Keratinocyte (primary cell): ENCODE results near the gene NFATC3. TPM values are rescaled to one million over a fixed set of nuclear protein-coding genes. Genes with fewer than 3 reads are reported as not detected.
A peak's percentile ranks its signal among the peaks of the same experiment; 100 is the strongest.

Source experiments
- DNase-seq: peaks from one replicate; pipeline ENCODE4 v3.0.0-alpha.2; 2011; ENCODE audit warnings: low read depth, missing footprints, low spot score
- FAIRE-seq: peaks from 2 replicates; lab custom pipeline; 2011; peaks lifted over from hg19 to GRCh38; lab: Jason Lieb, UNC
- H2AFZ ChIP-seq: 2 replicates; pipeline ENCODE4 v1.6.0; 2012; ENCODE audit warnings: low read length, control low read depth, inconsistent platforms; ENCODE audit not compliant: control insufficient read depth
- H3K27ac ChIP-seq: 2 replicates; pipeline ENCODE4 v1.5.1; 2011; ENCODE audit warnings: low read length; ENCODE audit not compliant: control insufficient read depth, insufficient read depth
- H3K27me3 ChIP-seq: 3 replicates; pipeline ENCODE4 v1.6.0; 2011; ENCODE audit warnings: low read length; ENCODE audit not compliant: control insufficient read depth, insufficient read depth; ENCODE audit errors: extremely low read depth
- H3K36me3 ChIP-seq, 2 experiments: 2 replicates in 1 of 2; 3 replicates in 1 of 2; pipeline ENCODE4 v1.5.1; 2011; ENCODE audit warnings: low read length in 2 of 2, mild to moderate bottlenecking in 1 of 2; ENCODE audit not compliant: control insufficient read depth in 2 of 2, insufficient read depth in 2 of 2; ENCODE audit errors: extremely low read depth in 1 of 2
- H3K4me1 ChIP-seq: 3 replicates; pipeline ENCODE4 v1.5.1; 2011; ENCODE audit warnings: low read length; ENCODE audit not compliant: control insufficient read depth, insufficient read depth; ENCODE audit errors: extremely low read depth
- H3K4me2 ChIP-seq: 3 replicates; pipeline ENCODE4 v1.6.0; 2011; ENCODE audit warnings: low read depth, low read length; ENCODE audit not compliant: control insufficient read depth, insufficient read depth; ENCODE audit errors: extremely low read depth
- H3K4me3 ChIP-seq, 3 experiments: fragments of 200-600 bp in 1 of 3; sonication (generic) in 1 of 3; 2 replicates in 2 of 3; 3 replicates in 1 of 3; pipeline ENCODE4 v1.5.1; 2011 to 2016; ENCODE audit warnings: low read length in 3 of 3, mild to moderate bottlenecking in 3 of 3, control low read depth in 2 of 3, inconsistent platforms in 1 of 3, low read depth in 1 of 3, mixed read lengths in 1 of 3, mixed run types in 1 of 3, moderate library complexity in 1 of 3; ENCODE audit not compliant: control insufficient read depth in 2 of 3, insufficient read depth in 2 of 3; ENCODE audit errors: extremely low read depth in 1 of 3
- H3K79me2 ChIP-seq: 2 replicates; pipeline ENCODE4 v1.6.0; 2012; ENCODE audit warnings: low read length; ENCODE audit not compliant: control insufficient read depth, insufficient read depth
- H3K9ac ChIP-seq: 3 replicates; pipeline ENCODE4 v1.6.0; 2011; ENCODE audit warnings: low read length; ENCODE audit not compliant: control insufficient read depth, insufficient read depth; ENCODE audit errors: extremely low read depth
- H3K9me1 ChIP-seq: 3 replicates; pipeline ENCODE4 v1.6.0; 2011; ENCODE audit warnings: low read length; ENCODE audit not compliant: control insufficient read depth, insufficient read depth; ENCODE audit errors: extremely low read depth
- H3K9me3 ChIP-seq: 2 replicates; pipeline ENCODE4 v1.5.1; 2012; ENCODE audit warnings: low read depth, low read length; ENCODE audit not compliant: control insufficient read depth
- H4K20me1 ChIP-seq: 3 replicates; pipeline ENCODE4 v1.6.0; 2011; ENCODE audit warnings: low read length; ENCODE audit not compliant: control insufficient read depth, insufficient read depth; ENCODE audit errors: extremely low read depth
- CTCF ChIP-seq, 3 experiments: IDR thresholded peaks in 1 of 3; conservative IDR thresholded peaks in 1 of 3; optimal IDR thresholded peaks in 1 of 3; 2 replicates in 2 of 3; 3 replicates in 1 of 3; pipeline versions ENCODE3 to v1.5.1; 2011; ENCODE audit warnings: low read length in 3 of 3, mild to moderate bottlenecking in 3 of 3, moderate library complexity in 2 of 3, control low read depth in 1 of 3, inconsistent platforms in 1 of 3; ENCODE audit not compliant: insufficient read depth in 2 of 3; ENCODE audit errors: extremely low read depth in 1 of 3
- EZH2 ChIP-seq: IDR thresholded peaks from one replicate; pipeline ENCODE4 v1.6.1; 2012; ENCODE audit warnings: inconsistent platforms, mild to moderate bottlenecking, low read length, moderate library complexity
- dilution Hi-C: fragments of 300-500 bp; cut with MboI; formaldehyde crosslinking; loops from one replicate; pipeline ENCODE4 v1.7.0; 2020; ENCODE audit warnings: low sequenced_read_pairs; ENCODE audit not compliant: extremely low pct_ligation_motif_present
- polyA plus RNA-seq, 5 experiments: library from polyadenylated mRNA; depleted of rRNA in 3 of 5; stranded (reverse) in 3 of 5; stranded (forward) in 1 of 5; unstranded in 1 of 5; fragments of >200 nt; gene quantifications; 1 replicate in 1 of 5; 2 replicates in 3 of 5; 3 replicates in 1 of 5; pipeline versions ENCODE4 v1.2.1 to v1.2.3, GENCODE V29; 2011 to 2012; ENCODE audit warnings: missing spikeins in 2 of 5, low read depth in 1 of 5, low replicate concordance in 1 of 5

The NFATC3 gene
- polyA plus RNA-seq, 1 donor (not counting 4 experiments of a cell fraction or from before 2014, with no cell fraction given) = 11.5 TPM

GRCh38 chr16:68086860-68087268 lies 1.7 kb downstream of the NFATC3 start:
- peak overlapping the region; percentile 74 for H3K27ac ChIP-seq
- H3K9me1 ChIP-seq = no peaks in the 10 kb centered on the region
- H2AFZ ChIP-seq = peak overlapping the region; percentile 62
- peak overlapping the region; percentile 57 to 96 (median 94) for H3K4me3 ChIP-seq
- peak overlapping the region; percentile 94 for H3K4me2 ChIP-seq
- no peaks in the 10 kb centered on the region for H3K9me3 ChIP-seq
- no peaks in the 10 kb centered on the region for H3K27me3 ChIP-seq
- peaks cover 54% of the 10 kb centered on the region for H3K79me2 ChIP-seq
- FAIRE-seq (no peak), DNase-seq (no peak)
- H3K9ac ChIP-seq = peak overlapping the region; percentile 90
- dilution Hi-C loops = no loop called here
- peaks cover 41% of the 10 kb centered on the region for H3K4me1 ChIP-seq
- H4K20me1 ChIP-seq = no peaks in the 10 kb centered on the region
- H3K36me3 ChIP-seq = no peaks in the 10 kb centered on the region
- TF ChIP-seq CTCF (optimal IDR thresholded peaks at IDR 0.05 in 1 of 3, IDR thresholded peaks at IDR 0.05 in 1 of 3, conservative IDR thresholded peaks at IDR 0.05 in 1 of 3; ENCODE audit: extremely low read depth in 1 of 3, insufficient read depth in 2 of 3, low read length in 3 of 3) = no peak
- TF ChIP-seq EZH2 = no peak

GRCh38 chr16:68087688-68088087 lies 2.5 kb downstream of the NFATC3 start:
- TF ChIP-seq CTCF (optimal IDR thresholded peaks at IDR 0.05 in 1 of 3, IDR thresholded peaks at IDR 0.05 in 1 of 3, conservative IDR thresholded peaks at IDR 0.05 in 1 of 3; ENCODE audit: extremely low read depth in 1 of 3, insufficient read depth in 2 of 3, low read length in 3 of 3) (no peak), EZH2 (no peak)
- H3K9ac ChIP-seq = peak overlapping the region; percentile 90
- H3K27me3 ChIP-seq = no peaks in the 10 kb centered on the region
- H3K79me2 ChIP-seq = peaks cover 58% of the 10 kb centered on the region
- no peak overlapping the region for H3K4me3 ChIP-seq
- no peaks in the 10 kb centered on the region for H4K20me1 ChIP-seq
- no peak overlapping the region for H3K27ac ChIP-seq
- FAIRE-seq = no peak
- no peaks in the 10 kb centered on the region for H3K36me3 ChIP-seq
- dilution Hi-C loops = no loop called here
- no peak overlapping the region for H2AFZ ChIP-seq
- H3K4me2 ChIP-seq = peak overlapping the region; percentile 94
- H3K4me1 ChIP-seq = peaks cover 49% of the 10 kb centered on the region
- H3K9me3 ChIP-seq = no peaks in the 10 kb centered on the region
- no peak for DNase-seq
- H3K9me1 ChIP-seq = no peaks in the 10 kb centered on the region
